NCI-H146 (cell line): Measurements from ENCODE around the gene HNRNPA2B1.
"Not testable (repeated sequence)": the region's sequence is repeated elsewhere in the genome, so short reads cannot be mapped to it uniquely, and the experiment has no call there.

Experiments used
- DNase-seq: peaks from one replicate; lab custom pipeline; 2025; lab: John Stamatoyannopoulos, UW

The HNRNPA2B1 gene

DNA sequence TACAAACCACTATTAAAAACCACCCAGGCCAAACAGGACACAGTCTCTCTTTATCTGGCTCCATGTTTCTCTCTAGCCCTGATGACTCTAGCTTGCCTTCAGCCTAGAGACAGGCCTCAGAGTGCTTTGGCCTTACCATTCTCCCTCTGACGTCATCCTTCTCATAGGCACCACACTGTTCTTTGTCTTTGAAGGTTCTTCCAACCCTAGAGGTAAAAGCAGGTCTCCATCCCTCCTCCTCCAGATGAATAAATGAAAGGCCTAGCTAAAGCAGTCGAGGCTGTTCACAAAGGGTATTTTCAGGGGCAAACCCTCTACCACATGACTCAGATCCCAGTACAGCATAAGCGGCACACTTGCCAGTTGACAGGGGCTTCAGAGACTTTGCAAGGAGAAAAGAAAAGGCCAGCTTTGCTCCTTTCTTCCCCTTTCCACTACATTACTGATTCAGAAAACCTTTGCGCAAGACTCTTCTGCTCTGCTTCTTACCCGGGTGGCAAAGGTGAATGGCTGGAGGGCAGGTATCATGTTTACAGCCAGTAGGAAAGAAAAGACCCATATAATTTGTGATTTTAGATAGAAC is 33.8 kb downstream of the HNRNPA2B1 start:
- peak; percentile 16 for DNase-seq

DNA sequence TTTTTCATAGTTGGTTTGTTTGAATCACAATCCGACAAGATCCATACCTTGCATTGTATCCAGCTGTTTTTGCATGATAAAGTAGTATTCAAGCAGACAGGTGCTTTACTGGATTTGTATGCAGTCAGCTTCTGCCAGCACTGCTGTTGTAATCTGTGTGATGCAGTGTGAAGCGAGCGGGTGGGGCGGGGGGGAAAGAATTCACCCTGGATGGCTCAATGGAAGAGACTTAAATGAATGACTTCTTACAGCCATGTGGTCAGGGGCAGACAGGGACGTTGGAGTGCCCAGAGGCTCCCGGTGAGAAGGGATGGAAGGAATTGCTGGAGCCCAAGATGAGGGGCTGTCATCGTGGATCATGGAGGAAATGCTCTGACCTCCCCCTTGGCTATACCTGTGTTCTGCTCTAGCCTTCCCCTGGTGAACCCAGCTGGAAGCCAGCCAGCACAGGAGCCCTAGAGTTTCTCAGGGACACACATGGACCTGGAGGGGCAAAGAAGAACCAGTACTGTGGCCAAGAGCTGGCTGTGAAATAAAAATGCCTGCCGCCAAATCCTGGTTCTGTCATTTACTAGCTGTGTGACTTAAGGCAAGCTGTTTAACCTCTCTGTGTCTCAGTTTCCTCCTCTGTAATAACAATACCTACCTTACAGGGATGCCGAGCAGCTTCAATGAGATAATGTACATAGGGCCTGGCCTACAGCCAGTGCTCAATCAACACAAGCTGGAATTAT is 34.4 kb downstream of the HNRNPA2B1 start:
- peak; percentile 32 for DNase-seq

DNA sequence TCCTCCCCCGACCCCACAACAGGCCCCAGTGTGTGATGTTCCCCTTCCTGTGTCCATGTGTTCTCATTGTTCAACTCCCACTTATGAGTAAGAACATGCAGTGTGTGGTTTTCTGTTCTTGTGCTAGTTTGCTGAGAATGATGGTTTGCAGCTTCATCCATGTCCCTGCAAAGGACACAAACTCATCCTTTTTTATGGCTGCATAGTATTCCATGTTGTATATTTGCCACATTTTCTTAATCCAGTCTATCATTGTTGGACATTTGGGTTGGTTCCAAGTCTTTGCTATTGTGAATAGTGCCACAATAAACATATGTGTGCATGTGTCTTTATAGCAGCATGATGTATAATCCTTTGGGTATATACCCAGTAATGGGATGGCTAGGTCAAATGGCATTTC is 36.7 kb downstream of the HNRNPA2B1 start:
- DNase-seq = not testable (repeated sequence)

DNA sequence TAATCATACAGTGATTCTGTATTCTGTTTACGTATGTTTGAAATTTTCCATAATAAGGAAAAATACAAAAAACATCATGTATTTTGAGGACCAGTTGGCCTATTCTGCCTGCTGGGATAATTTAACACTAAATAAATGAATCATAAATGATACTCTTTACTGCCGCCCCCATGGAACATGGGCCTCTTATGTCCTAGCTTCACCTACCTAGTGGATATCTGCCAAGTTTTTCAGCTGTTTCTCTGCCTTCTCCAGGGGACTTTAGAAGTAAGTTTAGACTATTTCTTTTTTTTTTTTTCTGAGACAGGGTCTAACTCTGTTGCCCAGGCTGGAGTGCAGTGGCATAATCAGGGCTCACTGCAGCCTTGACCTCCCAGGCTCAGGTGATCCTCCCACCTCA is 38.1 kb downstream of the HNRNPA2B1 start:
- no peak for DNase-seq

DNA sequence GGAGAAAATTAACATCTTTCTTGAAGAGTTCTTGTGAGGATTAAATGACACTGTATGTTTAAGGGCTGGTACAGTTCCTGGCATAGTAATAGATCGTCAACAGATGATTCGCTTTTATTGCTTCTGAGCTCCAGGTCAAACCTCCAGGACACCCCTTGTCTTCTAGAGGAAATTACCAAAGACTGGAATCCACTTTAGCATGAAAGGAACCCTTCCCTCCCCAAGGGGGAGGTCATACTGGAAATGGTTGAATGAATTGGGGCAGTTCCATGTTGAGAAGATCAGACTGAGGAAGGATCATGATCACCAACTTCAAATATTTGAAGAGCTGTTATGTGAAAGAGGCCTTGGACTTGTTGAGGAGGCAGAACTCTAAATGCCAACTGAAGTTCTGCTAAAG is 39.6 kb downstream of the HNRNPA2B1 start:
- no peak for DNase-seq

DNA sequence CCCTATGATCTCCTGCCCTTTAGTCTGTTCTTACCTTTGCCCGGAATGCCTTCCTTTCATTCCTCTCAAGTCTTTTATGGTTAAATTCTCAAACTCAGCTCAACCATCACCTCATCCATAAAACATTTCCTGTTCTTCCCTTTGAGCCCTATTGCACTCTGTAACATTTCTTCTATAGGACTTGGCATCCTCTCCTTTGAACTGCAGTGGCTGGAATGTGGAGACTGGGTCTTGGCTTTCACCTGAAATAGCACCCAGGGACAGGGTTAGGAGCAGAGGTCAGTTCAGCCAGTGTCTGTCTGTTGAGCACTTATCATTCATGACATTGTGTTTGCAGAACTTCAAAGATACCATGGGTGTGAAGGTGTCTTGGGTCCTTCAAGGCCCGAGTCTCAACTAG is 41.3 kb downstream of the HNRNPA2B1 start:
- DNase-seq = no peak

DNA sequence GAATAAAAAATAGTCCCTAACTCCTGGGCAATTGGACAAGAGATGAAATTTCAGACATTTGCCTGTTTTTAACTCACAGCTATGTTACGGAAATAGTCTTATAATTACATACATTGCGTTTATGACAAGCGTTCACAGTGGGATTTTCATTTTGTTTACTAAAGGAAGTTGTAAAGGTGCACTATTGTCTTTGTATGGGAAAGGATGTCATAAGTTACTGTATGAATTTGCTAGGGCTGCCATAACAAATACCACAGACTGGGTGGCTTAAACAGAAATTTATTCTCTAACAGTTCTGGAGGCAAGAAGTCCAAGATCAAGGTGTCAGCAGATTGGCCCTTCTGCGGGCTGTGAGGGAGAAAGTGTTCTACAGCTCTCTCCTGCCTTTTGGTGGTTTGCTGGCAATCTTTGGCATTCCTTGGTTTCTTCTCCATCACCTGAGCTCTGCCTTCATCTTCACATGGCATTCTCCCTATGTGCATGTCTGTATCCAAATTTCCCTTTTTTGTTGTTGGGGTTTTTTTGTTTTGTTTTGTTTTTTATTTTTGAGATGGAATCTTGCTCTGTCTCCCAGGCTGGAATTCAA is 42.9 kb downstream of the HNRNPA2B1 start:
- peak; percentile 31 for DNase-seq

DNA sequence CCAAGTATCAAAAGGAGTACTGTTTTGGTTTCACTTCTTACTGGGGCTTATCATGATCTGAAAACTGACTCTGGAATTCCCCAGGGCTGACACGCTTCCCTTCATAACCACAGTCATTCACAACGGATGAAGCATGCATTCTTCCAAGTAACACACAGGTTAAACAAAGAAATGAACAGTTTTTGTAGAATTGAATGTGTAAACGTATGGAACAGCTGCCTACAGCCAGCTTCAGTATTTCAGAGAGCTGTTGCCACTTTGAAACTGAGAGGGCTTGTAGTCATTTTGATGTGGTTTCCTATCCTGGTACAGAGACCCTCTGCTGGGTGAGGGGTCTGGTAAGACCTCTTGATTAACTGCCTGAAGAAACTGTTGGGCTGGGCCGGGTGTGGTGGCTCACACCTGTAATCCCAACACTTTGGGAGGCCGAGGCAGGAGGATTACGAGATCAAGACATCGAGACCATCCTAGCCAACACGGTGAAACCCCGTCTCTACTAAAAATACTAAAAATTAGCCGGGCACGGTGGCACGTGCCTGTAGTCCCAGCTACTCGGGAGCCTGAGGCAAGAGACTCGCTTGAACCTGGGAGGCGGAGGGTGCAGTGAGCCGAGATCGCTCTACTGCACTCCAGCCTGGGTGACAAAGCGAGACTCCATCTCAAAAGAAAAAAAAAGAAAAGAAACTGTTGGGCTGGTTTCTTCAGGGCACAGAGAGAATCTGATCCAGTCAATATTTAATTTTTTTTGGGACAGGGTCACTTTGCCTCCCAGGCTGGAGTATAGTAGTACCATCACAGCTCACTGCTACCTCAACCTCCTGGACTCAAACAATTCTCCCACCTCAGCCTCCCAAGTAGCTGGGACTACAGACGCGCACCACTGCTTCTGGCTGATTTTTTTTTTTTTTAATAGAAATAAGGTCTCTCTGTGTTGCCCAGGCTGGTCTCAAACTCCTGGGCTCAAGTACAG is 43.8 kb downstream of the HNRNPA2B1 start:
- no peak for DNase-seq

DNA sequence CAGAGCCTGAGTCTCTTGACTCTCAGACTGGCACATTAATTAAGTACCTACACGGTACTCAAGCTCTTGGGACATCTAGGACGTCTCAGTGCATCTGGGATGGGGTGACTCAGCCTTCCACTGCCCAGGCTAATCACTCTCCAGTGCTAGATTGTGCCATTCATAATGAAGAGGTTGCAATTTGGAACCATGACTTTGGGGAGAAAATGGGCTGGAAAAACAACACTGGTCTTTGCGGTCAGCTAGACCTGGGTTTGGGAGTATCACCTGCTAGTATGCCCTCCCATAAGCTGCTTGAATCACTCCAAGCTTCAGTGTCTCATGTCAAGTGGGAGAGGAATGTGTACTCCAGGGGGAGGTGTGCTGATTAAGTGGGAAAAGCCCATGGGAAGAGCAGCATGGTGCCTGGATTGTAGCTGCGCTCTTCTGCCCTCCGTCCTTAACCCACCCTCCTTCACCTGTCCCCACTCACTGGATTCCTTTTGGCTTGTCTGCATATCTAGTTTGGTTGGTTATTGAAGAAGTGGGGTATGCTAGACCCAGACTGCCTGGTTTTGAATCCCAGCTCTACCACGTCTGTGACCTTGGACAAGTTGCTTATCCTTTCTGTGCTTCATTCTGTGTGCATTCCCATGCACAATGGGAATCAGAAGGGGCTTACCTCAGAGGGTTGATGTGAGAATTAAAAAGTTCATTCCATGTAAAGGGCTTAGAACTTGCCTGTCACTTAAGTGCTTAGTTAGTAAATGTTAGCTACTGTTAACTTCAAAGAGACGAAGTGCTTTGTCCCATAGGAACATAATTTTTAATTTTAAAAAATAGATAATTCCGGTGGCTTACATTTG is 44.8 kb downstream of the HNRNPA2B1 start:
- no peak for DNase-seq

DNA sequence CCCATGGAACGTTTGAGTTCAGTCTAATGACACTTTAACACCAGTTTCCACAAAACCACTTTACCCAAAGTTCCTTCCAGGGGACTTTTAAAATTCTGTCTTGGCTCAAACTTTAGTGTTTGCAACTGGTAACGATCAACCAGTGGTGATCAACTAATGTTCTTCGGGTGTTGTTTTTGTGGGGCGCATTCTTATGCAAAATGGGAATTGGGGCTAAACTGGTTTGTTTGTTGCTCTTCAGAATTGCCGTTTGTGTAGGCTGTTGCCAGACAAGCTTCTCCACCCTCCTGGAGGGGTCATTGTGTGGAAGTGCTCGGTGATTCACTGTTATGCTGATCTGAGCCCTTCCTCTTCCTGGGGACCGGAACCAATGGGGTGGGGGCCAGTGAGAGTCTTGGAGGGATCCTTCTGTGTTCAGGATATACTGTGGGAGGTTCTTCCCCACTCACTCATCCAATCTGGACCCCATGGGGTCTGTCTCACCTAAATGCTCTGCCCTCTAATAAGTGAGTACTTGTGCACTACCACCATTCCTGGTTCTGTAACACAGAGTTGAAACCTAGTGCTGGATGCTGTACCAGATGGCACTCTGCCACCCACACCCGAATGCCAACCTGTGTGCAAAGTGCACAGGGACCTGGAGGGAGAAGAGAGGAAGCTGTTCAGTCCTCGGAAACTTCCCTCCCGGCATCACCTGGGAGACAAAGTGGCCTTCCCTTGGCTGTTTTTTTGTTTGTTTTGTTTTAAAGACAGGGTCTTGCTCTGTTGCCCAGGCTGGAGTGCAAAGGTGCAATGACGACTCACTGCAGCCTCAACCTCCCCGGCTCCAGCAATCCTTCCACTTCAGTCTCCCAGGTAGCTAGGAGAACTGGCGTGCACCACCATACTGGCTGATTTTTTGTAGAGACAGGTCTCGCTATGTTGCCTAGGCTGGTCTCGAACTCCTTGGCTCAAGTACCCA is 46.4 kb downstream of the HNRNPA2B1 start:
- DNase-seq = no peak

DNA sequence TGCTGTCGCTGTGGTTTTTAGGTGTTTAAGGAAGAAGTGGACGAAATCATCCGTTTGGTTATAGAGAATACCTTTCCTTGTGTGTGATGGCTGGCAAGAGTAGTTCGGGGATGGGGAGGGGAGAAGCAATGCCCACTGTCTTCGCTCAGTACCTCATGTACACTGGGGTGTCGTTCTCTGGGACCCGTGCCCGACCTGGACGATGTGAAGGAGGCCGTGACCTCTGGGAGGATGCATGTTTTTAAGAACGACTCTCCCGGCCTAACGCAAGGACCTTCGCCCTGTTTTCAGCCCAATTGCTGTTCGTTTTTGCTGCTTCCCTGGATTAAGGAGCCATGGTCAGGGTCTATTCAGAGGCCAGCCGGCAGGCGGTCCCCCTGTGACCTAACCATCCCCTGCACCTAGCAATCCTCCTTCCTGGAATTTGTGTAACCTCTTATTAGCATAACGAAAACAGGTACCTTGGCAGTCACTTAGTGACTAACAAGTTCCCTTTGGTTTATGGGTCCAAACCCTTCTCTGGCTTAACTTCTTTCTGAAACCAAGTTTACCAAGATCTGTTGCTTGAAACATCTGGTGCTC is 47.2 kb downstream of the HNRNPA2B1 start:
- DNase-seq = peak; percentile 12

DNA sequence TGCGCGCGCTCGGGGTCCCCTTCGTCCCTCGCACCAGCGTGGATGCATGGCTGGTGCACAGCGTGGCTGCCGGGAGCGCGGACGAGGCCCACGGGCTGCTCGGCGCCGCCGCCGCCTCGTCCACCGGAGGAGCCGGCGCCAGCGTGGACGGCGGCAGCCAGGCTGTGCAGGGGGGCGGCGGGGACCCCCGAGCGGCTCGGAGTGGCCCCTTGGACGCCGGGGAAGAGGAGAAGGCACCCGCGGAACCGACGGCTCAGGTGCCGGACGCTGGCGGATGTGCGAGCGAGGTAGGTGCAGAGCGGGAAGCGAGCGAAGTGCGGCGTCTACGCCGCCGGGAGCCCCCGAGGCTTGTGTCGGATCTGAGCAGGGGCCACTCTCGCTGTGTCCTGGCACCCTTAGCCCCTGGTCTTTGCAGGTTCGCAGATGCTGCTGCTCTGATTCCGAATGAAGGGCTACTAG is 47.7 kb downstream of the HNRNPA2B1 start:
- DNase-seq = peak; percentile 34

DNA sequence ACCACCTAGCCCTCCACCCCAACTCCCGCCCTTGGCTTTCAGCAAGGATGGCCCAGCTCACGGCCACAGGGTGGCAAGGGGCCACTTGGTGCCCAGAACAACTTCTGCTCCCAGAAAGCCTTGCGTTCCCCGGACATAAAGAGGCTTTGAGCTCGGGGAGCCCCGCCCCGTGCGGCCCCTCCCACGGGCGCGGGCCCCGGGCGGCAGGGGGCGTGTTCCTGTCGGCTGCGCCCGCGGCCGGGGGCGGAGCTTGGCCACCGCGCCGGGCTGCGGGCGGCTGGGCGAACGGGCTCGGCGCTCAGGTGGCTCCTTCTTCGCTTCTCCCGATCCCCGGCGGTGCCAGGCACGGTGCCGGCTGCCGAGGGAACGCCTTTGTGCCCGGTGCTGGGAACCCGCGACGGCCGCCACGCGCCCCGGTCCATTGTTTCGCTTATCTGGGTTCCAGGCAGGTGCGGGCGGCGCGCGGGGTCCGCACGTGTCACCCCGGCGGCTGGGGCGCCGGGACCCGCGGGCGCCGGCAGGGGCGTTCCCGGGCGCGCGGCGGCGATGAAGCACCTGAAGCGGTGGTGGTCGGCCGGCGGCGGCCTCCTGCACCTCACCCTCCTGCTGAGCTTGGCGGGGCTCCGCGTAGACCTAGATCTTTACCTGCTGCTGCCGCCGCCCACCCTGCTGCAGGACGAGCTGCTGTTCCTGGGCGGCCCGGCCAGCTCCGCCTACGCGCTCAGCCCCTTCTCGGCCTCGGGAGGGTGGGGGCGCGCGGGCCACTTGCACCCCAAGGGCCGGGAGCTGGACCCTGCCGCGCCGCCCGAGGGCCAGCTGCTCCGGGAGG is 48.4 kb downstream of the HNRNPA2B1 start, which contains the start of gene NFE2L3:
TSS of gene NFE2L3 (plus strand) at position 246 of the 829 bp plus-strand sequence. CDS start at position 547, 301 bp downstream.
- peak; percentile 90 for DNase-seq

DNA sequence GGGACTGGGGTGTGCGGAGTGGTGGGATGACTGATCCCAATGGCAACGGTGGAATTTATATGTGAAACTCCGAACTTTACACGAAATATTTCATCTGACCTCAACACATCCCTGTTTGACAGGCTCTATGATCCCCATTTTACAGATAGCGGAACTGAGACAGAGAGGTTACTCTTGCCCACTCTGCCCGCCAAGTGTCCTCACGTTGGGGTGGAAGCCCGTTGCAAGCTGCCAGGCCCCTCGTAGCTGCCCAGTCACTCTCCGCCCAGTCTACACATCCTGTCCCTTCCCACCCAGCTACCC is 48.9 kb downstream of the HNRNPA2B1 start:
- DNase-seq = no peak

DNA sequence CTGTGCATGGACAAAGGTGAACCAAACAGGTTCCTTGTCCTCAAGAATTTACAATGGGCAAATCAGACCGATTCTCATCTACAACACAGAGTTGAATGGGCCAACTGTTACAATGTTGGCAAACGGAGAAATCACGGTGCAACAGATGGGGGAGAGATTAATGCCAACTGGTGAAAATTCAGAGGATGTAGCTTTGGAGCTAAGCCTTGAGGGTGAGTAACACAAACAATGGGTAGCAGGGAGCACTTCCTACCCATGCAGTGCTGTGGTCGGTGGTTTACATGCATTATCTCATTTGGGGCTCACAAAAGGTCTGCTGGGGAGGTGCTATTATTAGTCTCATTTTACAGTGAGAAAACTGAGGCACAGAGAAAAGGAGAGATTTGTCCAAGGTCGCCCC is 49.5 kb downstream of the HNRNPA2B1 start:
- no peak for DNase-seq

DNA sequence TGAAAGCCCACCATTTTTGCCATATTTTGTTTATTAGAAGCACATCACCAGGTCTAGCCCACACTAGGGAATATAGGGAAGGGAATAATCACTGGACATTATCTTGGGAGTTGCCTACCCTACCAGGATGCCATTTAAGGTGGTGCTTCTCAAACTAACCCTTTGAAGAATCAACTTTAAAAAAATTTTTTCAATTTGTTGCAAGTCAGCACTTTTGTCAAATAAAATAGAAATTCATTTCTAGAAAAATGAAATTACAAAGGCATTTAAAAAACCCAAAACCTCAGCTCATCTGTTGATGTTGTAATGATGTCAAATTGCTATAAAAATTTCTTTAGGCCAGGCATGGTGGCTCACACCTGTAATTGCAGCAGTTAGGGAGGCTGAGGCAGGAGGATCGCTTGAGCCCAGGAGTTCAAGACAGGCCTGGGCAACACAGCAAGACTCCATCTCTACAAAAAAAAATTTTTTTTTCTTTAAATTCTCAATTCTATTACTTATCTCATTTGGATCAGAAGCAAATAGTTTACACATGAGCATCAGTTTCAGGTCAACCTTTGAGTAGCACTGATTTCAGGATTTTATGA is 51.1 kb downstream of the HNRNPA2B1 start:
- no peak for DNase-seq

DNA sequence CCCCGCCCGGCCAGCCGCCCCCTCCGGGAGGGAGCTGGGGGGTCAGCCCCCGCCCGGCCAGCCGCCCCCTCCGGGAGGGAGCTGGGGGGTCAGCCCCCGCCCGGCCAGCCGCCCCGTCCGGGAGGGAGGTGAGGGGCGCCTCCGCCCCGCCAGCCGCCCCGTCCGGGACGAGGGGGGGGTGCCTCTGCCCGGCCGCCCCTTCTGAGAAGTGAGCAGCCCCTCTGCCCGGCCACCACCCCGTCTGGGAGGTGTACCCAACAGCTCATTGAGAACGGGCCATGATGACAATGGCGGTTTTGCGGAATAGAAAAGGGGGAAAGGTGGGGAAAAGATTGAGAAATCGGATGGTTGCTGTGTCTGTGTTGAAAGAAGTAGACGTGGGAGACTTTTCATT is 52.2 kb downstream of the HNRNPA2B1 start:
- DNase-seq = not testable (repeated sequence)

DNA sequence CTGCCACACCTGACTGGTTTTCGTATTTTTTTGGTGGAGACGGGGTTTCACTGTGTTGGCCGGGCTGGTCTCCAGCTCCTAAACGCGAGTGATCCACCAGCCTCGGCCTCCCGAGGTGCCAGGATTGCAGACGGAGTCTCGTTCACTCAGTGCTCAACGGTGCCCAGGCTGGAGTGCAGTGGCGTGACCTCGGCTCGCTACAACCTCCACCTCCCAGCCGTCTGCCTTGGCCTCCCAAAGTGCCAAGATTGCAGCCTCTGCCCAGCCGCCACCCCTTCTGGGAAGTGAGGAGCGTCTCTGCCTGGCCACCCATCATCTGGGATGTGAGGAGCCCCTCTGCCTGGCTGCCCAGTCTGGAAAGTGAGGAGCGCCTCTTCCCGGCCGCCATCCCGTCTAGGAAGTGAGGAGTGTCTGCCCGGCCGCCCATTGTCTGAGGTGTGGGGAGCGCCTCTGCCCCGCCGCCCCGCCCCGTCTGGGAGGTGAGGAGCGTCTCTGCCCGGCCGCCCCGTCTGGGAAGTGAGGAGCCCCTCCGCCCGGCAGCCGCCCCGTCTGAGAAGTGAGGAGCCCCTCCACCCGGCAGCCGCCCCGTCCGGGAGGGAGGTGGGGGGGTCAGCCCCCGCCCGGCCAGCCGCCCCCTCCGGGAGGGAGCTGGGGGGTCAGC is 52.8 kb downstream of the HNRNPA2B1 start:
- not testable (repeated sequence) for DNase-seq
